ENCODE data around the gene MOB1B.
"Not testable (repeated sequence)": the region's sequence is repeated elsewhere in the genome, so short reads cannot be mapped to it uniquely, and the experiment has no call there.

The MOB1B gene

DNA sequence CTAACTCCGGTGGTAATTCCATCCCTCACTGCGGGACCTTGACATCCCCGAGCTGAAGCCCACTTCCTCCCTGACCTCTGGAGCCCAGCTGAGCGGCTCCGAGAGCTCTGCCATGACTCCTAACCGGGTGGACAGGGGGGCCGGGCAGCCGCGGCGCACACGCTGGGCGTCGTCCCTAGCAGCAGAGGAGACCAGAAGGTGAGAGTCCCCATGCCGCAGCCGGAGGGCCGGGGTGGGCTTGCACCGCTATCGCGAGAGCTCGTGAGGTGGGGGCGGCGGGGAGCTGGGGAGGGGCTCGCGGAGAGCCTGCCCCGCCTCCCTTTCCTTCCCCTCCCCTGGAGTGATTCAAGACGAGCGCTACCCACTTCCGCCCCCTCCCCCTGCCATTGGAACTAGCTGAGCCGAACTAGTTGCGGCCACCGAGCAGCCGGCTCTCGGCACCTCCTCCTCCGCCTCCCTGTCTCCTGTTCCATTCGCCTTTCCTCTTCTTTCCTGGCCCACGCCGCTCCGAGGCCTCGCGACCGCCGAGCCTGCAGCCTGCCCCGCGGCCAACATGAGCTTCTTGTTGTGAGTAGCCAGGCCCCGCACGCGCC is at the start of gene MOB1B:
Gene MOB1B, plus strand, starts transcription at position 386 of the 593 bp plus-strand sequence. Its CDS starts 168 bp downstream, at position 554.
- peak; percentile 63 to 79 (median 78) for DNase-seq (ENCODE audit: low read depth in 3 of 3)

DNA sequence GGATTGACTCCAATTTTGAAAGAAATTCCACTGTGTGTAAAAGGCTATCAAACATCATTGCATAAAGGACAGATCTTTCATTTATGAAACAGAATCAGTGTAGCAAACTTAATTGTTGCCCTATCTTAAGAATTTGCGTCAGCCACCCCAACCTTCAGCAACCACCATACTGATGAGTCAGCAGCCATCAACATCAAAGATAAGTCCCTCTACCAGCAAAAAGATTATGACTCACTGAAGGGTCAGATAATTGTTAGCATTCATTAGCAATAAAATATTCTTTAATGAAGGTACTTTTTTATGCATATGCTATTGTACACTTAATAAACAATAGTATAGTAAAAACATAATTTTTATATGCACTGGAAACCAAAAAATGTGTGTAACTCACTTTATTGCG is 46.7 kb upstream of the MOB1B start:
- no peak for DNase-seq (ENCODE audit: low read depth in 3 of 3)

DNA sequence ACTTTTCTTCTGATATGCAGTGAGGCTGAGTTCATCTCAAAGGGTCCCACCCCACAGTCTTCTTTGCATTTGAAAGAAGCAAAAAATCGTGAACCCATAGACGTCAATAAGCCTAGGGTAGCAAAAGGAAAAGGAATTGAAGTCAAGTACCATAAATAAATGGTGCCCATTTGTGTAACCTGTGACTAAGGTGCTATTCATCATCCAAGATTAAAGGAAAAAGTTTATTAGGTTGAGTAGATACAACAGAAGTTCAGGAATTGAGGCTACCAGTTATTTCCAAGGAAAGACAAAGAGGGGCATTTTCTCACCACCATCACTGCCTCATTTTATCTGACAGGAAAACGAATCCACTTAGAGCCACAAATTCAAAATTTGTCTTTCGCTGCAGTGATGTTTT is 43.7 kb upstream of the MOB1B start:
- DNase-seq (ENCODE audit: low read depth in 3 of 3), result no peak

DNA sequence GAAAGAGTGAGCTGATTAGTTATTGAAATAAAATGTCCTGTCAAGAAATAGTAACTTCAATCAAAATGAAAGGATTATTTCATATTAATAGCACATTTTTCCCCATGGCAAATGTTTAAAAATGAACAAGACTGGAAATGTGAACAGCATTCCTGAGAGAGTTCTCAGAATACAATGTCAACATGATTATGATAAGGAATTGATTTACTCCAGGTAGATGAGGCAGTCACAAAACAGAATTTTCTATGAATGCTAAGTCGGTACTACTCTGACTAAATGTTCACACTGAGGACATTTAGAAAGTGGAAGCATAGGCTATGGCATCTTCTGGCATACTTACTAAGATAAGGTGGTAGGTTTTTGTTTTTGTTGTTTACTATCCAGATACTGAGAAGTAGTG is 43.1 kb upstream of the MOB1B start:
- DNase-seq (ENCODE audit: low read depth in 3 of 3), result no peak

DNA sequence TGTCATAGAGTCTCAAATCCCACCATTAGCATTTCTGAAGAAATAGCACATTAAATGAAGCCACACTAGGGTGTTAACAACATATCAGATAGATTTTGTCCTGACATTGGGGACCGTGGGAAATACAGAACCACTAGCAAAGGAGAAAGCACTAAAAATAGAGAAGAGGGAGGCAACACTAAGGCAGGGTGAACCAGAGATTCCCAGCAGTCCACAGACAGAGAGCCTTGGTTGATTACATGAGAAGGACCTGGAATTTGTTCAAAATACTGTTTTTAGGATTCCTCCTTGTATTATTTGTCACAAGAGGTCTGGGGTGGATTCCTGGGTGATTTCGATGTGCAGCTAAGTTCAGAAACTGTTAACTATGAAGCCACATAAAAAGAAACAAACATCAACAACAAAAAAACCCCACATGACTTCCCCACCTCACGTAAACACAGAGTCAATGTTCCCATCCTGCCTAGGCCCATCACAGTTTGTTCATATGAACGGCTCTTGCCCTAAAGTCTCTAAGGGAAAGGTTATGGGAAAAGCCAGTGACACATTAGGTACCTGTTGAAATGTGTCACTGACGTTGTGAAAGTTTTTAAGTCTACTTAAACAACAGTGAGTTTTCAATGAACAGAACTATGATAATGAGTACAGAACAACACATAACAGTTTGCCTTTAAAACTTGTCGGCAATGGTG is 38.9 kb upstream of the MOB1B start:
- no peak for DNase-seq (ENCODE audit: low read depth in 3 of 3)

DNA sequence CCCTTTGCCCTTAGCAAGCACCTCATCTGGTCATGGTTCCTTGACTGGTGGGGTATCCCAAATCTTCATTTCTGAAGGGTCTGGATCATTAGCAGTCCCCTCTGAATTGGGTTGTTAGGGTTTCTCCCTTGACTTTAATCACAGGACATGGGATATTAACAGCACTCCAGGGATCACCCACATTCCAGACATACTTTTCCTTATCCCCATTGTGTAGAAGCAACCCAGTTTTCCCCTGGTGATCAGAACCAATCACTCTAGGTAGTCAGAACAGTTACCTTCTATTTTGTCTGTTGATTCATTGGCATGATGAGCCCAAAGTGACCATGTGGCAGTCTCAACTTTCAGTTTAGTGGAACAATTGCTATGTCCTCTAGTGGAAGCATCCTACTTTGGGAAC is 33.4 kb upstream of the MOB1B start:
- no peak for DNase-seq (ENCODE audit: low read depth in 3 of 3)

DNA sequence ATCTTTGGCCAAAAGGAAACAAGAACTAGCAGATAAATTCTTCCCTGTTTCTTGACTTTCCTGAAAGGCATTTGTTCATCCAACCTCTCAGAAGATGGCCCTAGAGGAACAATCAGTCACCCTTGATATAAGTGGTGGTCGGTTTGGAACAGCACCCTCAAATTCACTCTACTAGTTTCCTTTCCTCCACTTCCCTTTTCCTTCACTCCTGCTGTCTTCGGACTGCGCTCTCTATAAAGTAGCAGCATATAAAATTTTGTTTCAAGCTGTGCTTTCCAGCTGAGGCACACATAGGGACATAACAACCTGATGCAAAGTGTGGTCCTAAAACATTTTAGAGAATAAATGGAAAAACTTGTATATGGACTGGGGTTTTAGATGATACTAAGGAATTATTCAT is 29.0 kb upstream of the MOB1B start:
- DNase-seq (ENCODE audit: low read depth in 3 of 3), result no peak

DNA sequence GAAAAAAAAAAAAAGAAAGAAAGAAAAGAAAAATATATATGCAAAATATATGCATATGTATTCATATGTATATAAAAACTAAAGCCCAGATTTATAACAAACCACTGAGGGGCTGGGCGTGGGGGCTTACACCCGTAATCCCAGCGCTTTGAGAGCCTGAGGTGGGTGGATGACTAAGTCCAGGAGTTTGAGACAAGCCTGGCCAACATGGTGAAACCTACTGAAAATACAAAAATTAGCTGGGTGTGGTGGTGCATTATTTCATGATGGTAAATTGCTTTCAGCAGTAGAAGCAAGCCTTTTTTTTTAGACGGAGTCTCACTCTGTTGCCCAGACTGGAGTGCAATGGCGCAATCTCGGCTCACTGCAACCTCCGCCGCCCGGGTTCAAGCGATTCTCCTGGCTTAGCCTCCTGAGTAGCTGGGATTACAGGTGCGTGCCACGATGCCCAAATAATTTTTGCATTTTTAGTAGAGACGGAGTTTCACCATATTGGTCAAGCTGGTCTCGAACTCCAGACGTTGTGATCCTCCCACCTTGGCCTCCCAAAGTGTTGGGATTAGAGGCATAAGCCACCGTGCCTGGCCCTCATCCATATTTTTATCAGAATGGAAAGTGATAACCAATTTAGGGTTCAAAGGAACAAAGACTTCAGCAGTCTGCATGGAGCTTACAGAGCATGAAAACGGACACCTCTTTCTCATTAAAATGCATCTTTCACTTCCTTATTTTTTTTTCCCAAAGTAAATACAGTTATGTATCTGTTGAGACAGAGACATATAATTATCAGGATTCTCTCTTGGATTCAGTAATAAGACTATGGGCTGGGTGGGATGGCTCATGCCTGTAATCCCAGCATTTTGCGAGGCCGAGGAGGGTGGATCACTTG is 27.7 kb upstream of the MOB1B start:
- DNase-seq (ENCODE audit: low read depth in 3 of 3), result no peak

DNA sequence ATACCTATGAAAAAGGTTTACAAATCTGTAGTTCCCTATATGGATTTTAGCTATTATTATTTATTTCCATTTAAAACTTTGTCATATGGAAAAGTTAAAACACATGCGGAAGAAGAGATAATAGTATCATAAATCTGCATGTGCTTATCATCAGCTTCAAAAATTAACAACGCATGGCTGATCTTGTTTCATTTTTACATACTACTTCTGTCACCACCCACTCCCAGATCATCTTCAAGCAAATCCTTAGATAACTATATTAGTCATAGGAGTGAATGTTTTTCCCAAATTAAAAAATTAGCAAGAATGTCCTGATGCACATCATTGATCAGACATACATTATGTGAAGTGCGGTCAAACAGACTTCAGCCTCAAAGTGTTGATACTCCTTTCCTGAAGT is 24.6 kb upstream of the MOB1B start:
- no peak for DNase-seq (ENCODE audit: low read depth in 3 of 3)

DNA sequence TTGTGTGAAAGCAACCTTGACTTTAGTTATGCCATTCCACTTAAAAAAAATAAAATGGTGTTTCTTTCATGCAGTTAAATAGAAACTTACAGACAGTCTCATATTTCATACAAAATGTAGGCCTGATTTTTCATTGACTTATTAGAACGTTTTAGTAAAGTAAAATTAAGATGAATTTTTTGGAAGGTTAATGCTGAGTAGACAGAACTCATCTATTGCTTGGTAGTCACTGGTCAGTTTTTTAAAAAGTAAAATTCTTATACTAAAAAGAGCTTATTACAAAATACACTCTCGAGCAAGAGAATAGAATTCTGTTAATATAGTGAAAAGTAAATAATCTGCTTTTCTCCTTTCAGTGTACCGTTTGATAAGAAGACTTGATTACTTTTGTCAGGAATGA is 21.4 kb upstream of the MOB1B start:
- no peak for DNase-seq (ENCODE audit: low read depth in 3 of 3)

DNA sequence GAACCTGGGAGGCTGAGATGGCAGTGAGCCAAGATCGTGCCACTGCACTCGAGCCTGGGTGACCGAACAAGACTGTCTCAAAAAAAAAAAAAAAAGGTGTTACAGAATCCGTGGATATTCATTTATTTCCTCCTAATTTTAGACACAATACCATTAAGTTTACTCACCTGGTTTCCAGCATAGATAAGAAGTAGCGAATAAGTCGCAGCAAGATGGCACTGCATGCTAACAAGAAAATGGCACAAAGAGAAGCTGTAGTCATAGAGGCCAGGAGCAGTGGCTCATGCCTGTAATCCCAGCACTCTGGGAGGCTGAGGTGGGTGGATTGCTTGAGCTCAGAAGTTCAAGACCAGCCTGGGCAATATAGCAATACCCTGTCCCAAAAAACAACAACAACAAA is 17.0 kb upstream of the MOB1B start:
- no peak for DNase-seq (ENCODE audit: low read depth in 3 of 3)

DNA sequence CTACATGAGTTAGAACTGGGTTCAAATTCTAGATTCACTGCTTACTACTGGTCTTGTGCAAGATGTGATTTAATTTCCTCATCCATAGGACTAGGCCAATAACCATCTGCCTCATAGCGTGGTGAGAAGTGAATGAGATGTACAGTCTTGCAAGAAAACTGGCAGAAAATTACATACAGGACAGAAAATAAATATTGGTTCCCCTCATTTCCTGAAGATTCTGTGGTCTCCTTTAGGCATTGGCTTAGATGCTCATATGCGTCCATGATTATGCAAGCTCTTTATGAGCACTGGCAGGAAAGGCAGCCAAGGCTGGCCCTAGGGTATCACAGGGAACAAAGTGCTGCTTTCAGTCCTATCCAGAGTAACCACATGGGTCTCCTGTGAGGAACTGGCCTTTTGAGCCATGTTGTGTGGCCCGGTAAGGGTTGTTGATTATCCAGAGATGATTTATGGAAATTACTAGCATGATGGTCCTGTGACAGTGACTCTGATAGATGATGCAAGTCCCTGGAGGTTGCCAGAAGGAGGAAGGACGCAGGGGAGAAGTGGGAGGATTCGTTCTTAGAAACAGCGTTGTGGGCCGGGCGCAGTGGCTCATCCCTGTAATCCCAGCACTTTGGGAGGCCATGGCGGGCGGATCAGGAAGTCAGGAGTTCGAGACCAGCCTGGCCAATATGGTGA is 9.9 kb upstream of the MOB1B start:
- no peak for DNase-seq (ENCODE audit: low read depth in 3 of 3)

DNA sequence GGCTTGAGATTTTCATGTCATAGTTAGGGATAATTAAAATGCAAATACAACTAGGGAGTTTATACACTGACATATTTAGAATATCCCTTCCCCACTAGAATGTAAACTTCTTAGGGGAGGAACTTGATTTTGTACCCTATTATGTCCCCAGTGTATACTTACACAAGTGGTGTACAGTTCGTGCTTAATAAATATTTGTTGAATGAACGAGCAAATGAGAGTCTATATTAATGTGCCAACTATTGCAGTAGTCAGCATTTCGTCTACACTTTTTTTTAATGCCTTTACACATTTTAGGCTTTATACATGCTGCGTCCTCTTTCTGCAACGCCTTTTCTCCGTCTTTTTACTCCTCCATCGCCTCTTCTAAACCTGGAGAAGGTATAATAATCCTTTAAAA is 8.4 kb upstream of the MOB1B start:
- no peak for DNase-seq (ENCODE audit: low read depth in 3 of 3)

DNA sequence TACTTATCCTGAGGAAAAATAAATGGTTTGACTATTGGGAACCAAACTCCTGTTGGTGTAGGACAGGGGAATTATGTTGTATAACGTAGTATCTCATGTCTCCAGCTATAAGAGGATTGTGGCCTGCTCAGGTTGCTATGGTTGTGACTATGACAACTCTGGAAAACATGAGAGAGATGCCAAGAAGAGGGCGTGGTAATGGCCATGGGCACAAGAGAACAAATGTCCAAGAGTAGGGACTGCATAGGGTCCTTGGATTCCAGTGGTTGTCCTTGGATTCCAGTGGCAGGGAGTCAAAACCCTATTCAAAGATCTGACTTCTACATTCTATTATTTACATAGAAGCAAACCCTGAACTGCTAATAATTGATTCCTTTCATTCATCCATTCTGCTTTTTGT is 6.8 kb upstream of the MOB1B start:
- DNase-seq (ENCODE audit: low read depth in 3 of 3), result no peak

DNA sequence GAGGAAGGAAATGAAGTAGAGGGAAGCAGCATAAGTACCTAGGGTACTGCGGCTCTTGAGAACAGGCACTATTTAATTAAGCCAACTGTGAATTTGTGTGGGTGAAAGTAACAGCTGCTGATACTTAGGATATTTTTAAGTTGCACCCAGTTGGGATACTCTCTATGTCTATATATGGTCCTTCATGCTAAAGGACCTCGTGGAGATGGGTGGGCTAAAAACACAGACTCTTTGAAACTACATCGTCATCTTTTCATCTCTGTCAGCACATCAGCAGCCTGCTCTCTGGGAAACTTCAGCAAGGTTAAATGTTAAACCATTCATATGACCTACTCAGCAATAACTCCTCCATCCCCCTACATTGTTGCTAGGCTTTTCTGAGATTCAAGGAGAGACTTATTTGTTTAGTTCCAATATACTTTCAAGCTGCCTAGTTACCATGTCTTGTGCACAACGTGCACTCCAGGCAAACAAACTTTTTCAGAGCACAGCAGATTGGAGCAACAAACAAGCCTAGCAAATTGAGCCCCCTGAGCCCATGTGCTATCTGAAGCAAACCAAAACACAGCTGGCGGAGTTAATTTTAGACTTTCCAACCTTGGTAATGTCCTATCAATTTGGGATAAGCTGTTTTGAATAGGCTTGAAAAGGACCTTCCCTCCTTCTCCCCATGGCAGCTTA is 6.2 kb upstream of the MOB1B start:
- DNase-seq (ENCODE audit: low read depth in 3 of 3), result no peak

DNA sequence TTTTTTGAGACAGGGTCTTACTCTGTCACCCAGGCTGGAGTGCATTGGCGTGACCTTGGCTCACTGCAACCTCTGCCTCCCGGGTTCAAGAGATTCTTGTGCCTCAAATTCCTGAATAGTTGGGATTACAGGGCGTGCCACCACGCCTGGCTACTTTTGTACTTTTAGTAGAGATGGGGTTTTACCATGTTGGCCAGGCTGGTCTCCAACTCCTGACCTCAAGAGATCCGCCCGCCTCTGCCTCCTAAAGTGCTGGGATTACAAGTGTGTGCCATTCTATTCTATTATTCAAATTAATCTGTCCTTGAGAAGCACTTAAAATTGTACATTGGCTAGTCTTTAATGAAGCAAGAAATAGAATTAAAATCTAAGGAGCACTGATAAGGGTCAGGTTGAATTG is 3.6 kb upstream of the MOB1B start:
- DNase-seq (ENCODE audit: low read depth in 3 of 3), result not testable (repeated sequence)

DNA sequence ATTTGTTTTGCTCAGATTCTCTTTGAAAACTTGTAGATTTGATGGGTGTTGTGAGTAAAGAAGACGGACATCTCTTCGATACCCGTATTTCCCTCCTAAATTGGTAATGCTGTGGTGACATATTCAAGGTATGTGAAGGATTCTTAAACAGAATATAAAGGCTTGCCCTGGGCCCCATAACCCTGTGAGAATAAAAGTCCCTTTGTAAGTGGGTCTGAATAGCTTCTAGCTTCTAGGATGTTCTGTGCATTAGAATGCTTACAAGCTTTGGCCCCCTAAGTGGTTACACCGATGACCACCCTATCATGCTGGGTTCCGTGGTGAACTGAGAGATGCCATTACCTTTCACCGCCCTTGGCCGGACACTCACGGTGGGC is 574 bp upstream of the MOB1B start:
- DNase-seq (ENCODE audit: low read depth in 3 of 3), result no peak

DNA sequence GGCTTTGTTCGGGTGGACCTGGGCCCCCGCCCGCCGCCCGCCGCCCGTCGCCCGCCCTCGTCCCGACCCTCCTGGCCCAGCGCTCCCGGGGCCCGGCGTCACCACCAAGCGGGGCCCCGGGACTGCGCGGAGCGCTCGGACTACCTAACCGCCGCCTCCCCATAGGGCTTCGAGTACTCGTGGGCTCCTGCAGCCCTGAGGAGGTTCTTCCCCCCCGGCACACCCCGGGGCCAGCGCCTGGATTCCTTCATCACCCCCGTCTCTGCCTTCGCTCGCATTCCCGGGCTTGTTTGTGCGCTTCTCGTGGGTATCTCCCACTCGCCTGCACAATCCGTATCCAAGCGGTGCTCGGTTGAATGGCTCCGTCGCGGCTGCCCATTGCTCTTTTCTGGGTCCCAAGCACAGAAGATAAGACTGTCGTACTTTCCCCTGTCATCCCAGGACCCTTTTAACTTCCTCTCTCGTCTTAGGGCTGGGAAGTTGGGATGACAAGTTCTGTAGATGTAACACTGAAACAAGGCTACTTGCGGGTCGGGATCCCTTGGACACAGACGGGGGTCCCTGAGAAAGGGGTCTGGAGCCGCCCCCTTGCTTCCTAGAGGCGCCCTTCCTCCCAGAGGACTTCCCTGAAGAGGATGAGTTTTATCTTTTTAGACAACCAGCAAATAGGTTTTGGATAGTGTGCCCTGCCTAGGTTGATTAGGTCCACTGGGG is 565 bp downstream of the MOB1B start:
- peak in 1 of 3 experiments; percentile 2 for DNase-seq (ENCODE audit: low read depth in 3 of 3)

DNA sequence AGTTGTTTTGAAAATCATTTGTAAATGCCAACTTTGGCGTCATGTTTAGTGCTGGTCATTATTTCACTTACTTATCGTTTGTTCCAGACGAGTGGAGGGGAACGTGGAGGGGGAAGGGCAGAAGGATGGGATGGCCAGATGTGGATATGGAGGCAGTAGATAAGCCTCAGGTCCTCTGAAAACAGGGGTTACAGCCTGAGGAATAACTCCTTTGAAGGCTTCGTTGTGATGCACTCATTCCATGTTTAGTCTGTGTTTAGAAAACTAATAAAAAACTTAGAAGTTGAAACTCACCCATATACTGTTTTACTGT is 1.1 kb downstream of the MOB1B start:
- DNase-seq (ENCODE audit: low read depth in 3 of 3), result no peak

DNA sequence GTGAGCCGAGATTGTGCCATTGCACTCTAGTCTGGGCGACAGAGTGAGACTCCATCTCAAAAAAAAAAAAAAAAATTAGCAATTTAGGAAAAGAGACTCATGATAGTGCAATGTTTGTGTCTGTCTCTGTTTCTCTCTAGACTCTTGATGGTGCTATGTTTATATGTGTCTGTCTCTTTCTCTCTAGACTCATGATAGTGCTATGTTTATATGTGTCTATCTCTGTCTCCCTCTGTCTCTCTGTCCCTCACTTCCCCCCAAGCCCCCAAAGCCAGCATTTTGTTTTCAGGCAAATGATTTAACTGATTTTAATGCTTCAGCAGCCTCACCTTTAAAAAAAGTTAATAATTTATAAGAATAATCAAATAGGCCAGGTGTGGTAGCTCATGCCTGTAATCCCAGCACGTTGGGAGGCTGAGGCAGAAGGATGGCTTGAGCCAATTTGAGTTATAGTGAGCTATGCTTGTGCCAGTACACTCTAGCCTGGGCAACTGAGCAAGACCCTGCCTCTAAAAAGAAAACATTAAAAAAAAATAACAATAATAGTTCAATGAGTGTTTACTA is 6.9 kb downstream of the MOB1B start:
- no peak for DNase-seq (ENCODE audit: low read depth in 3 of 3)

DNA sequence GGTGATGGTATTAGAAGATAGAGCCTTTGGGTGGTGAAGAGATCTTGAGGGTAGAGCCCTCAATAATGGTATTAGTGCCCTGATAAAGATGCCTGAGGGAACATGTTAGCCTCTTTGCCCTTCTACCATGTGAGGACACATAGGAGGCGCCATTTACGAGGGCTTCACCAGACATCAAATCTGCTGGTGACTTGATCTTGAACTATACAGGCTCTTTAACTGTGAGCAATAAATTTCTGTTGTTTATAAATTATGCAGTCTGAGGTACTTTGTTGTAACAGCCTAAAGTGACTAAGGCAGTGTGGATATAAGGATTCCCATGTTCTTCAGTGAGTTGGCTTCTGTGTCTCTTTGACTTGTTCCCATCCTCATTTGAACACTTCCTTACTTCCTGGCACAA is 11.8 kb downstream of the MOB1B start:
- DNase-seq (ENCODE audit: low read depth in 3 of 3), result no peak

All from stimulated activated CD4-positive, alpha-beta T cell treated with anti-CD3 and anti-CD28 coated beads, TNF-alpha, amount 100 ng/mL, for 4 hours (primary cell).